ENCODE data around the gene GPRIN1. TPM values are rescaled to one million over a fixed set of nuclear protein-coding genes. Genes with fewer than 3 reads are reported as not detected.

Gene GPRIN1
- total RNA-seq, 2 experiments from 2014 or later, result 4.5 to 5.3 TPM

GRCh38 chr5:176629317-176629852 is 19.4 kb upstream of the GPRIN1 start:
- no peak for DNase-seq
- intact Hi-C loops (cut with micrococcal nuclease), result no loop called here
- ChIA-PET CTCF (interaction anchor here (1.2 kb wide), 1 partner anchor 8 kb away, joined by 5 read pairs; no protein-coding TSS in a partner anchor), POLR2A (no interaction called here)
- peaks cover 13% of the 10 kb centered on the region for H3K4me1 Mint-ChIP-seq (ENCODE audit: low read depth)
- no peaks in the 10 kb centered on the region for H3K9me3 Mint-ChIP-seq
- H3K27me3 Mint-ChIP-seq, result peaks cover 65% of the 10 kb centered on the region
- H3K27ac Mint-ChIP-seq, result no peak overlapping the region
- H3K4me3 Mint-ChIP-seq, result no peak overlapping the region
- no peaks in the 10 kb centered on the region for H3K36me3 Mint-ChIP-seq

DNA sequence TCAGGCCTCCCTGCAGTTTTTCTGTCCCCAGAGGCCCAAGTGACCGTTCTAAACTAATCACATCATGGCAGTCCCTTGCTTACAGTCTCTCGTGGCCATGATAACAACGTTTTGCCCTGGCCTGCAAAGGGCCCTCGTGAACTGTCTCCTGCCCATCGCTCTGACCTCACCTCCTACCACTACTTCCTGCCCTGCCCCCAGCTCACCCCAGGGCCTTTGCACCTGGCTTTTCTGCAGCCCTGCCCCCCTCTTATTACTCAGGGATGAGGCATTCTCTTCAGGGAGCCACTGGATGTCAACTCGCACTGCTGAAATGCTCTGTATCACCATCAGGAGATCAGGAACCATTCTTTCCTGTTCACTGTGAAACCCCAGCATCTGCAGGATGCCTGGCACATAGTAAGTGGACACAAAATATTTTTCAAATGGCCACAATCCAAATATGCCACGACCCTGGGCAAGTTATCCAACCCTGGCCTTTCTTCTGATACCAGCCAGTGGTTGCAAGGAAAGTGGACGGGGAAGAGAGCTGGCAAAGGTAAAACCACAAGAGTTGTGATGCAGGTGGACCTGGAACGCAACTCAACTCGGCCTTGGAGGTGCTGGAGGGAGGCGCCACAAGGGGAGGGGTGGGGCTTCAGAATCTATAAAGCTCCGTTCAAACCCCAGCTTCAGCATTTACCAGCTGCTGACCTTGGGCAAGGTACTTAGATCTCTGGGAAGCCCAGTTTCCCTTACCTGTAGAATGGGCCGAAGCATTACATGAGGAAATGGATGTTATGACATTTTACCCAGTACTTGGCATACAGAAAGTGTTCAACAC is 18.7 kb upstream of the GPRIN1 start:
- POLR2A ChIA-PET, result no interaction called here
- Mint-ChIP-seq H3K27me3 (peaks cover 64% of the 10 kb centered on the region), H3K36me3 (no peaks in the 10 kb centered on the region), H3K4me3 (no peak overlapping the region), H3K27ac (no peak overlapping the region), H3K4me1 (ENCODE audit: low read depth) (peaks cover 10% of the 10 kb centered on the region), H3K9me3 (no peaks in the 10 kb centered on the region)
- CTCF ChIA-PET, result interaction anchor here (0.6 kb wide), 1 partner anchor 239 kb away, joined by 4 read pairs; no protein-coding TSS in a partner anchor
- intact Hi-C loops (cut with micrococcal nuclease), result loop anchor here (1.0 kb wide), 1 partner anchor 9 kb away; no protein-coding TSS in a partner anchor
- no peak for DNase-seq

GRCh38 chr5:176627582-176627981 is 17.6 kb upstream of the GPRIN1 start:
- Mint-ChIP-seq H3K4me3 (no peak overlapping the region), H3K36me3 (no peaks in the 10 kb centered on the region), H3K27ac (no peak overlapping the region), H3K9me3 (no peaks in the 10 kb centered on the region), H3K27me3 (peaks cover 58% of the 10 kb centered on the region), H3K4me1 (ENCODE audit: low read depth) (peaks cover 10% of the 10 kb centered on the region)
- POLR2A ChIA-PET, result no interaction called here
- CTCF ChIA-PET, result no interaction called here
- intact Hi-C loops (cut with micrococcal nuclease), result no loop called here
- no peak for DNase-seq

DNA sequence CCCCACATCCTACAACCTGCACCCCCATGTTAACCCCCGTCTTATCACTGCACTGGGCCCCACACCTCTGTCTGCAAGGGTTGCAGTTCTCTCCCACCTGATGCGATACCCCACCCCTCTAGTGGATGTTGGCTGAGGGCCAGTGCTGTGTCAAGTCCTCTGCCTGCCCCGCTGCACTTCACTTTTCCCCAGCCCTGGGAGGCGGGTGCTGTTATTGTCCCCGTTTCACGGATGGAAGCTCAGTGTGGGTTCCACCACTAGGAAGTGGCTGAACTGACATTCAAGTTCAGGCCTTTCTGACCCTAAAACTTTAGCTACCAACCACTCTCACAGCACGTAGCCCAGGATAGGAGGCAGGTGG is 16.9 kb upstream of the GPRIN1 start:
- DNase-seq, result no peak
- H3K27me3 Mint-ChIP-seq, result peaks cover 60% of the 10 kb centered on the region
- CTCF ChIA-PET, result no interaction called here
- peaks cover 10% of the 10 kb centered on the region for H3K4me1 Mint-ChIP-seq (ENCODE audit: low read depth)
- intact Hi-C loops (cut with micrococcal nuclease), result no loop called here
- H3K27ac Mint-ChIP-seq, result no peak overlapping the region
- no peak overlapping the region for H3K4me3 Mint-ChIP-seq
- POLR2A ChIA-PET, result no interaction called here
- H3K36me3 Mint-ChIP-seq, result no peaks in the 10 kb centered on the region
- H3K9me3 Mint-ChIP-seq, result no peaks in the 10 kb centered on the region

GRCh38 chr5:176625966-176626875 is 16.3 kb upstream of the GPRIN1 start:
- no peak overlapping the region for H3K4me3 Mint-ChIP-seq
- H3K36me3 Mint-ChIP-seq, result no peaks in the 10 kb centered on the region
- DNase-seq, result no peak
- H3K9me3 Mint-ChIP-seq, result no peaks in the 10 kb centered on the region
- intact Hi-C loops (cut with micrococcal nuclease), result no loop called here
- CTCF ChIA-PET, result no interaction called here
- POLR2A ChIA-PET, result no interaction called here
- peaks cover 55% of the 10 kb centered on the region for H3K27me3 Mint-ChIP-seq
- peaks cover 10% of the 10 kb centered on the region for H3K4me1 Mint-ChIP-seq (ENCODE audit: low read depth)
- no peak overlapping the region for H3K27ac Mint-ChIP-seq

- DNase-seq, result no peak
- ChIA-PET CTCF (no interaction called here), POLR2A (no interaction called here)
- Mint-ChIP-seq H3K36me3 (no peaks in the 10 kb centered on the region), H3K4me3 (no peak overlapping the region), H3K27me3 (peaks cover 50% of the 10 kb centered on the region), H3K27ac (no peak overlapping the region), H3K9me3 (no peaks in the 10 kb centered on the region), H3K4me1 (ENCODE audit: low read depth) (peaks cover 6% of the 10 kb centered on the region)
- intact Hi-C loops (cut with micrococcal nuclease), result no loop called here
Observed at GRCh38 chr5:176625512-176625911, 15.6 kb upstream of the GPRIN1 start.

- Mint-ChIP-seq H3K4me1 (ENCODE audit: low read depth) (peaks cover 10% of the 10 kb centered on the region), H3K36me3 (no peaks in the 10 kb centered on the region), H3K27me3 (peaks cover 53% of the 10 kb centered on the region), H3K9me3 (no peaks in the 10 kb centered on the region), H3K27ac (no peak overlapping the region), H3K4me3 (no peak overlapping the region)
- intact Hi-C loops (cut with micrococcal nuclease), result no loop called here
- DNase-seq, result no peak
- ChIA-PET CTCF (no interaction called here), POLR2A (no interaction called here)
Observed at GRCh38 chr5:176624938-176625337, 15.0 kb upstream of the GPRIN1 start.

- ChIA-PET POLR2A (no interaction called here), CTCF (no interaction called here)
- Mint-ChIP-seq H3K9me3 (no peaks in the 10 kb centered on the region), H3K27me3 (peaks cover 53% of the 10 kb centered on the region), H3K4me1 (ENCODE audit: low read depth) (peaks cover 13% of the 10 kb centered on the region), H3K36me3 (no peaks in the 10 kb centered on the region), H3K4me3 (no peak overlapping the region), H3K27ac (no peak overlapping the region)
- no peak for DNase-seq
- intact Hi-C loops (cut with micrococcal nuclease), result no loop called here
Observed at GRCh38 chr5:176624142-176624541, 14.2 kb upstream of the GPRIN1 start.

GRCh38 chr5:176621661-176622079 is 11.7 kb upstream of the GPRIN1 start:
- H3K4me1 Mint-ChIP-seq (ENCODE audit: low read depth), result peaks cover 16% of the 10 kb centered on the region
- no peak overlapping the region for H3K4me3 Mint-ChIP-seq
- no peaks in the 10 kb centered on the region for H3K9me3 Mint-ChIP-seq
- H3K27me3 Mint-ChIP-seq, result peaks cover 52% of the 10 kb centered on the region
- intact Hi-C loops (cut with micrococcal nuclease), result no loop called here
- ChIA-PET POLR2A (interaction anchor here (0.9 kb wide), 1 partner anchor 13 kb away, joined by 3 read pairs; no protein-coding TSS in a partner anchor), CTCF (interaction anchor here (1.1 to 1.9 kb wide), 3 partner anchors 8 to 47 kb away, joined by 4 to 5 read pairs (median 4); partner anchors contain the start of genes EIF4E1B, SNCB and TSPAN17)
- no peak for DNase-seq
- H3K27ac Mint-ChIP-seq, result no peak overlapping the region
- no peaks in the 10 kb centered on the region for H3K36me3 Mint-ChIP-seq

GRCh38 chr5:176620333-176620981 is 10.5 kb upstream of the GPRIN1 start:
- POLR2A ChIA-PET, result no interaction called here

GRCh38 chr5:176619569-176620332 is 9.8 kb upstream of the GPRIN1 start:
- no peak overlapping the region for H3K27ac Mint-ChIP-seq
- no peak for DNase-seq
- peaks cover 60% of the 10 kb centered on the region for H3K27me3 Mint-ChIP-seq
- no peaks in the 10 kb centered on the region for H3K36me3 Mint-ChIP-seq
- no peaks in the 10 kb centered on the region for H3K9me3 Mint-ChIP-seq
- H3K4me1 Mint-ChIP-seq (ENCODE audit: low read depth), result peaks cover 16% of the 10 kb centered on the region
- CTCF ChIA-PET, result no interaction called here
- intact Hi-C loops (cut with micrococcal nuclease), result loop anchor here (1.0 kb wide), 2 partner anchors 9 to 45 kb away; no protein-coding TSS in a partner anchor
- POLR2A ChIA-PET, result no interaction called here
- peak overlapping the region; percentile 39 for H3K4me3 Mint-ChIP-seq

More at GRCh38 chr5:176620333-176620981, 10.5 kb upstream of the GPRIN1 start:
- H3K4me3 Mint-ChIP-seq, result peak overlapping the region; percentile 39
- H3K27ac Mint-ChIP-seq, result no peak overlapping the region
- DNase-seq, result no peak
- peaks cover 16% of the 10 kb centered on the region for H3K4me1 Mint-ChIP-seq (ENCODE audit: low read depth)
- CTCF ChIA-PET, result interaction anchor here (1.9 kb wide), 1 partner anchor 10 kb away, joined by 5 read pairs; the partner anchor contains the start of genes EIF4E1B and SNCB
- H3K36me3 Mint-ChIP-seq, result no peaks in the 10 kb centered on the region
- no peaks in the 10 kb centered on the region for H3K9me3 Mint-ChIP-seq
- H3K27me3 Mint-ChIP-seq, result peaks cover 56% of the 10 kb centered on the region
- intact Hi-C loops (cut with micrococcal nuclease), result no loop called here

Data from activated CD4-positive, alpha-beta memory T cell treated with anti-CD3 and anti-CD28 coated beads for 36 hours (primary cell).